ENCODE measurements around the gene NHLRC2.

- no peak for TF ChIP-seq CTCF (IDR thresholded peaks at IDR 0.05; ENCODE audit: low read length)
- TF ChIP-seq EZH2 (optimal IDR thresholded peaks at IDR 0.05; ENCODE audit: low read depth, low read length): no peak
- no peak for TF ChIP-seq EZH2phosphoT487 (IDR thresholded peaks at IDR 0.05; ENCODE audit: low read length)
These were observed 67.3 kb downstream of the NHLRC2 start for GRCh38 chr10:113921561-113922370.

Measured in MM.1S (cell line).